Mesendoderm (in vitro differentiated cells): ENCODE results near the gene MYL11. TPM values are rescaled to one million over a fixed set of nuclear protein-coding genes. Genes with fewer than 3 reads are reported as not detected.

Experiments
- small RNA-seq: library from polyadenylated mRNA; stranded (forward); fragments of <200 nt; extraction: miRNeasy Mini kit (QIAGEN cat#:217004); gene quantifications from one replicate; pipeline ENCODE3, GENCODE V24; 2013; ENCODE audit not compliant: insufficient read depth

Gene MYL11

Small RNA genes within 50 kb of the gene (small RNA-seq; reads per million reads assigned to genes)
- not detected for gene RF00406
